Lower leg skin (tissue), 3 donors: ENCODE measurements around the gene MAPK12.

Experiments used
- POLR2A ChIP-seq, 2 donors: fragments of 450-650 bp; IDR thresholded peaks; one replicate each; pipeline ENCODE4 v1.6.1; 2016 to 2017; ENCODE audit warnings: antibody characterized with exemption in 2 of 2, mild to moderate bottlenecking in 1 of 2, moderate library complexity in 1 of 2
- TF ChIP-seq, protein P1 (sequence below), 3 donors: fragments of 450-650 bp; IDR thresholded peaks; one replicate each; pipeline ENCODE4 v1.5.1; 2016; ENCODE audit warnings: antibody characterized with exemption in 3 of 3, mild to moderate bottlenecking in 3 of 3, moderate library complexity in 2 of 3

DNA sequence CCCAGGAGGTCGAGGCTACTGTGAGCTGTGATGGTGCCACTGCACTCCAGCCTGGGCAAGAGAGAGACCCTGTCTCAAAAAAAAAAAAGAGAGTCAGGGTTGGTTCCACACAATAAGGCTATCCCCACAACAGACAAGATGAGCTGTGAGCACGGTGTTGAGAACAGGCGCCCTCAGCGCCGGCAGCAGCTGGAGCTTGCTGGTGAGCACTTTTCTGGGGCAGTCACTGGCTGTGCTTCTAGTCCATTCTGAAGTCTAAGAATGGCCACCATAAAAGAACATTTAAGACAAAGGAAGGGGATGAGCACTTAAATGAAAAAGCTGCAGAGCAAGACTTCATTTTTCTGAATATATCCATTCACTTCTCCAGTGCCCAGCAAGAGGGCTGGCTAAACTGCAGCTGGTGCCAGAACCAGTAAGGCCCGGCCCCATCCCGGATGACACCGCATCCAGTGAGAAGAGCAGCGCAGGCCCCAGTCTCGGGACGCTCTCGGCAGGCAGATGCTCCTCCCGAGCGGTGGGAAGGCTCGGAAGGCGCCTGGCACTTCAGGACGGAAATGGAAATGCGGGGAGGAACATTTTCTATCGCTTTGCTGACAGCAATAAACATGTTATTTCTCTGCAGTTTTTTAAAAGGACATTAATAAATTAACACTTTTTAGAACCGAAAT, 28.9 kb downstream of the MAPK12 start:
- TF ChIP-seq, protein P1, sequence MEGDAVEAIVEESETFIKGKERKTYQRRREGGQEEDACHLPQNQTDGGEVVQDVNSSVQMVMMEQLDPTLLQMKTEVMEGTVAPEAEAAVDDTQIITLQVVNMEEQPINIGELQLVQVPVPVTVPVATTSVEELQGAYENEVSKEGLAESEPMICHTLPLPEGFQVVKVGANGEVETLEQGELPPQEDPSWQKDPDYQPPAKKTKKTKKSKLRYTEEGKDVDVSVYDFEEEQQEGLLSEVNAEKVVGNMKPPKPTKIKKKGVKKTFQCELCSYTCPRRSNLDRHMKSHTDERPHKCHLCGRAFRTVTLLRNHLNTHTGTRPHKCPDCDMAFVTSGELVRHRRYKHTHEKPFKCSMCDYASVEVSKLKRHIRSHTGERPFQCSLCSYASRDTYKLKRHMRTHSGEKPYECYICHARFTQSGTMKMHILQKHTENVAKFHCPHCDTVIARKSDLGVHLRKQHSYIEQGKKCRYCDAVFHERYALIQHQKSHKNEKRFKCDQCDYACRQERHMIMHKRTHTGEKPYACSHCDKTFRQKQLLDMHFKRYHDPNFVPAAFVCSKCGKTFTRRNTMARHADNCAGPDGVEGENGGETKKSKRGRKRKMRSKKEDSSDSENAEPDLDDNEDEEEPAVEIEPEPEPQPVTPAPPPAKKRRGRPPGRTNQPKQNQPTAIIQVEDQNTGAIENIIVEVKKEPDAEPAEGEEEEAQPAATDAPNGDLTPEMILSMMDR (IDR thresholded peaks at IDR 0.05): no peak
- TF ChIP-seq POLR2A (IDR thresholded peaks at IDR 0.05): no peak
